GM21423 (cell line): Measurements from ENCODE around the gene LIMCH1.
"Not testable (repeated sequence)": the region's sequence is repeated elsewhere in the genome, so short reads cannot be mapped to it uniquely, and the experiment has no call there.

Experiments used
- ATAC-seq: cut with Tn5 transposase; IDR thresholded peaks from one replicate; pipeline ENCODE4 v1.9.1; 2021; ENCODE audit warnings: mild to moderate bottlenecking, moderate library complexity; ENCODE audit not compliant: unreplicated experiment

The LIMCH1 gene, protein sequence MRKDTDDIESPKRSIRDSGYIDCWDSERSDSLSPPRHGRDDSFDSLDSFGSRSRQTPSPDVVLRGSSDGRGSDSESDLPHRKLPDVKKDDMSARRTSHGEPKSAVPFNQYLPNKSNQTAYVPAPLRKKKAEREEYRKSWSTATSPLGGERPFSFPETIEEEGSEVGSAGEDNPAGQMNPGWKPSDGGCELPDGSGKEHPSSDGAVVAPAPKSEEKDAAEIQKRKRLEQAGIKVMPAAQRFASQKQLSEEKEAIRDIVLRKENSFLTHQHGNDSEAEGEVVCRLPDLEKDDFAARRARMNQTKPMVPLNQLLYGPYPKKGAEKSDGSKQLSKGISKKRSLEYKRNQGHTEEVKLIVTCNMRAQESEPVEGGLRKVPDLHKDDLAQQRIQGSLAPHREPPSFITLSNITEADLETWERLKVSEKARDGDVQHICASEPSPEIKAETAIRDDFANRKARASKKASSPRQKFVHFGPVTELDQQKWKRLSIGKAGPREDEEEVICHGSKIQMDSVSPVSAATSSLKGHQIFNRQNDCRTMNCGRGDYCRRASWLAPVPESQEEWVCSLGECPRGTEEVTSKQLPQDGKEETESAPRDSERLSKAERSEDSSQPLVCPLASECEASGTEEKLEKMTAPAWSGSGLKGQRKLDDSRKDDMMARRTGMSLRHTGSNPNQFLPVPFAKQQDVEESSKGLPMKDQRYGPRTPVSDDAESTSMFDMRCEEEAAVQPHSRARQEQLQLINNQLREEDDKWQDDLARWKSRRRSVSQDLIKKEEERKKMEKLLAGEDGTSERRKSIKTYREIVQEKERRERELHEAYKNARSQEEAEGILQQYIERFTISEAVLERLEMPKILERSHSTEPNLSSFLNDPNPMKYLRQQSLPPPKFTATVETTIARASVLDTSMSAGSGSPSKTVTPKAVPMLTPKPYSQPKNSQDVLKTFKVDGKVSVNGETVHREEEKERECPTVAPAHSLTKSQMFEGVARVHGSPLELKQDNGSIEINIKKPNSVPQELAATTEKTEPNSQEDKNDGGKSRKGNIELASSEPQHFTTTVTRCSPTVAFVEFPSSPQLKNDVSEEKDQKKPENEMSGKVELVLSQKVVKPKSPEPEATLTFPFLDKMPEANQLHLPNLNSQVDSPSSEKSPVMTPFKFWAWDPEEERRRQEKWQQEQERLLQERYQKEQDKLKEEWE (N-terminal part only)

DNA sequence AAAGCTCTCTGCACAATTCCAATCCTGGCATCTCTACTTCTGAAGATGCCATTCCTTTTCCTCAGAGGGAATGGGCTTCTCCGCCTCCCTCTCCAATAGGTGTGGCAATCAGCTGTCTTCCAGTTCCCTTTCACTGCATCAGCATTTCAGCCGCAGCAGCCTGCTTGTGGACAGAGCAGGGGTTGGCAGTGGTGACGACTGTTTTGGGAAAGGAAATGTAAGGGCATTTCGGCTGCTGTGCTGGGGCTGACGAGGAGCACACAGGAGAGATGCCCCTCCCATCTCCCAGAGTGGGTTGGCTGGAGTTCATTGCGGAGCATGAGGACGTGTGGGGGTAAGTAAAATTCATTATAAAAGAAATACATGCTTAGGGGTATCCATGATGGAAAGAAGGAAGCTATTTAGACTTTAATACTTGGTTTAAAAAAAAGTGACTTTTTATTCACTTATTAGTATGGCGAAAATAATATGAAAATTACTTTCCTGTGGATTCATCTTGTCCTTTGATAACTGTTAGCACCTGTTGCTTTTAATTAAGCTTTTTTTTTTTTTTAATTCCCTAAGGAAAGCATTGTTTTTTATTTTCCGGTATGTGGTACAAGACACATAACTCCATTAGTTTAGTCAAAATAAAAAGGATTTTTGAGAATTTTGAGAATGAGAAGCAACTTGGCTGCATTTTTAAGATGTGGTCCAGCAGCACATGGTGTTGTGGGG lies at the start of gene LIMCH1:
TSS of gene LIMCH1 (plus strand) at position 141 of the 717 bp plus-strand sequence. CDS start 67,839 bp downstream, outside the sequence.
- ATAC-seq: no peak

DNA sequence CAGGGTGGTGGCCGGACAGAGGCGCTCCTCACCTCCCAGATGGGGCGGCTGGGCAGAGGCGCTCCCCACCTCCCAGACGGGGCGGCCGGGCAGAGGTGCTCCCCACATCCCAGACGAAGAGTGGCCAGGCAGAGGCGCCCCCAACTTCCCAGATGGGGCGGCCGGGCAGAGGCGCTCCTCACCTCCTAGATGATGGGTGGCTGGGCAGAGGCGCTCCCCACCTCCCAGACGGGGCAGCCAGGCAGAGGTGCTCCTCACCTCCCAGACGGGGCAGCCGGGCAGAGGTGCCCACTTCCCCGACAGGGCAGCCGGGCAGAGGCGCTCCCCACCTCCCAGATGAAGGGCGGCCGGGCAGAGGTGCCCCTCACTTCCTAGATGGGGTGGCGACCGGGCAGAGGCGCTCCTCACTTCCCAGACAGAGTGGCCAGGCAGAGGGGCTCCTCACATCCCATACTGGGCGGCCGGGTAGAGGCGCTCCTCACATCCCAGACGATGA lies 46.8 kb upstream of the LIMCH1 start:
- ATAC-seq: not testable (repeated sequence)

DNA sequence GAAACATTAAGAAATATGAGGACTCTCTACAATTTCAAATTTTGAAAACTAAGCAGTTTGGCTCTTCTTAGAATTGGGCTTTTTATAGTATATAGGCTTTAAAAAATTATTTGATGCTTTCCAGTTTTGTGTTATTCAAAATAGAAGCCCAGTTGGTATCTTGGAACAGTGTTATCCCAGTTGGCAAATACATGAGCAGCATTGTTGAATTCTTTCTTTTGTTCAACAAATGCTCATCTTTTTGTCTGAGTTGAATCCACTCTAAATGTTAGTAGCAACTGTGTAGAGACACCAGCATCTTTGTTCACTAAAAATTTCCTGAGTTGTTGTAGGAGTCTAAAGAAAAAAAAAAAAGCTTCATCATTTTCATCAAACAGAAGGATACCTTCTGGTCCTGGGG lies 41.0 kb upstream of the LIMCH1 start:
- no peak for ATAC-seq

DNA sequence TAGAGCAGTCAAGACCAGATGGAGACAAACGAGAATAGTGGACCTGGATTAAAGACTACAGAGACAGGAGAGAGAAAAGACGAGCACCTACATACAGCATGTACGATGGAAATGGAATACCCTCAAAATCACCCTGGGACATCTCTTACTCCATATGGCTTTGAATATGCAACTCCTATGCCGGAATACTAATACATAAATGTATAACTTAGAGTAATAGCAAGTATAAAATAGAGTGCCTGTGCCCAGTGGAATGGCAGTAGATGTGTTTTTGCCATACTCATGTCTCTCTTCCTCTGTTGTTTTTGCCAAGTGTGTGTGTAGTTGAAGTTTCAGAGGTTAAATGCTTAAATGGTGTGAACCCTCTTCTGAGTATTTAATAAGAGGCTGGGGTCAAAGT lies 39.8 kb upstream of the LIMCH1 start:
- ATAC-seq: no peak

DNA sequence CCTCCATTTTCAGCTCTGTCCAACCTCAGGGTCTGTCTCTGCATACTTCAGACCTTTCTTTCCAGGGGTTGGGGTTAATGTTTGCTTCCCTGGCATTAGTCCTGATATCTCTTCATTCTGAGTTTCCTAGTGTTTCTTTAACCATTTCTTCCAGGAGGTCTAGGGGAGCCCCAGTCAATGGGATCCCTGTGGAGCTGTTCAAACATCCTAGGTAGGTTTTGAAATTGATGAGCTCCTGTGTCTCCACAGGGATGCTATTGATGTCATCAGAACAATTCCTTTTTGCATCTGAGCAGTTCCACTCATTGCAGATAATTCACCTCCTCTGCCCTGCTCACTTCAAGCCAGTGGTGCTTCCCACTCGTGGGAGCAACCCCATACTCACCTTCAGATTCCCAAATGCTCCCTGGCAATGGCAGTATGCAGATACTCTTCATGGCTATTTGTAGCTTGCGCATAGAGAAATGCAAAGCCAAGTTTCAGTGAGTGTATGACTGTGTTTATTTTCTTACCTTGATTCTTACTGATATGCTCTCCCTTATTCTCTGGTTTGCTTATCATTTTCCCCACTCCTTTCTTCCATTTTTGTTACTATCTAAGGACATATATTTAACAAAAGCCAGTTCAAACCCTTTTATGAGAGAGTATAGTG lies 33.7 kb upstream of the LIMCH1 start:
- ATAC-seq: no peak

DNA sequence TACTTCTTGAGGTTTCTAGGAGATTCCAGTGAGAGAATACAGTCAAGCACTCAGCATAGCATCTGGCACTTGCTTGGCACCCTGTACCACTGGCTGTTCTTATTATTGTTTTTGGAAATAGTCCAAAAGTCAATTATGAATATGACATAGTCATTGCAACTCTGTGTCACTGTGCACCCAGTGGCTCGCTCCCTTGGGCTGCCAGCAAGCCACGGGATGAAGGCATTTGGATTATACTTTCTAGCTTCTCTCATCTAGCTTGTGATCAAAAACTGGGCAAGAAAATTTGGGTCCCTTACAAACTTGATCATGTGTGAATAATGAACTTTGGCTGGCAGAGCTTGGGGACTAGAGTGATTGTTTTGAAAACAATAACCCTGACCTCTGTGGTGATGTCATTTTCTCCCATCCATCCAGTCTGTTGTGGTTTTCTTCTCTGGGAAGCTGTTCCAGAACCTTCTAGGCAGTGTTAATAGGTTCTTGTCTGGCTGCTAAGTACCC lies 32.7 kb upstream of the LIMCH1 start:
- ATAC-seq: no peak

DNA sequence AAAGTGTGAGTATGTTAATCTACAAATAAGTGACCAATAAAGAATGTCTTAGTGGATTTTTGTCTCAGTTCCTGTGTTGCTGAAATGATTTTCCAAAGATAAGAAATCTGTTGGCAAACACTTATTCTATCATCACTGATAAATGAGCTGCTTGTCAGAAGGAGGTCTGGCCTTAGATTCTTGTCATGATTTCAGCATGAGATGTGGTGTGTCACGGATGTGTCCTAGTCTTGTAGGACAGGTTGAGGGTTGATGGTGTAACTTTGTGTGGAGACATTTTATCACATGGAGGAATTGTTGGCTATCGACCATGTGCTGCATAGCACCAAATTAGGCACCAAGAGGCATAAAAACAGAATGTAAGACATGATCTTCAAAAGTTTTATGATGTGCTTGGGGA lies 31.8 kb upstream of the LIMCH1 start:
- no peak for ATAC-seq

DNA sequence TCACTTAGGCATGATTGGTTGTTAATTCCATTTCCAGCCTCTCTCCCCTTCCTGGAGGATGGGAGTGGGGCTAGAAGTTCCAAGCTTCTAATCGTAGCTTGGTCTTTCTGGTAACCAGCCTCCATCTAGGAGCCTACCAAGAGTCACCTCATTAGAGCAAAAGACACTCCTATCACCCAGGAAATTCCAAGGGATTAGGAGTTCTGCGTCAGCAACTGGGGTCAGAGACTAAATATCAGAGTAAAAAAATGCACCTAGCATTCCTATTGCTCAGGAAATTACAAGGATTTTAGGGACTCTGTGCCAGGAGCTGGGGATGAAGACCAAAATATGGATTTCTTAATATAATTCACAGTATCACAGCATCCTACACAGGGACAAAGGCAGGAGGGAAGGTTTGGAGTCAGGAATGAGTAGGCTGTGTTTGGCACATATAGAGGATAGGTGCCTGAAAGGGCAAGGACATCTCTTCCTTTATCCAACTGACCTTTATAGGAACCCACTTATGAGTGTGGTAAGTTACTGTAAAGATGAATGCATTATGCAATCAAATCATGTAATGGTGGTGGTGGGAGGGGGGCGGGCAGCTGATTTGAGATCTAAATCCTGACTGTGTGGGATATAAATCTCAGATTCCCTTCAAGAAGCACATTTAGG lies 30.5 kb upstream of the LIMCH1 start:
- no peak for ATAC-seq

DNA sequence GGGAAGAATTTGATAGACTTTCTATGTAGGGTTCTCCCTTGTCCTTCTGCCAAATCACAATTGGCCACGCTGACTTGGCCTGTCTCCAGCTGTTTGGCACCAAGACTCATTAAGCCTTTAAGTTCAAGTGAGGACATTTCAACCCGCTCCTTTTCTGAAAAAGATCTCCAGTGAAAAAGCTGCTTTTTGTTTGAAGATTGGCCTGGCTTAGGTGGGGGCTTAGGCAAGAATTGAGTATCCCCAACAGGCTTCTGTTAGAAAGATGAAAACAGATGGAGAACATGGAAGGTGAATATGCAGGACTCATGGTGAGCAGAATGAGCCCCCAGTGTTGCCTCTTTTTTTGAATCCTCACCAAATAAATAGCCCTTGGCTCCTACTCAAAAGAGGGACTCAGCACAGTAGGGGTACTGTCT lies 28.5 kb upstream of the LIMCH1 start:
- ATAC-seq: no peak

DNA sequence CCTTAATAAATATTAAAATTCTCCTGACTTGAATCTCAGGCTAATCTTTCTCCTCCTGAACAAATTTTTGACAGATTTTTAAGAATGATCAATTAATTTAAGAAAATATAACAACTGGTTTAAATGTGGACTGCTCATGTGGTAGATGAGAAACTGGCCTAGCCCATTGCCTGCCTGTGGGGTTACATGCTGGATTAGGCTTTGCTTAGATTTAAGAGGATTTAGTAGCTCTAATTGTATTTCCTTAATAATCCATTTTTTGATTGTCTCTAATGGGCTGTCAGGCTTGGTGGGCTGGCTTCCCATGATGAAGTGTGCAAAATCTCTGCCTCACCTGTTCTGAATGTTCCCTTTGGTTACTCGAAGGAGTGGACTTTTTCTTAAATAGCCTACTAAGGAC lies 27.8 kb upstream of the LIMCH1 start:
- ATAC-seq: no peak

DNA sequence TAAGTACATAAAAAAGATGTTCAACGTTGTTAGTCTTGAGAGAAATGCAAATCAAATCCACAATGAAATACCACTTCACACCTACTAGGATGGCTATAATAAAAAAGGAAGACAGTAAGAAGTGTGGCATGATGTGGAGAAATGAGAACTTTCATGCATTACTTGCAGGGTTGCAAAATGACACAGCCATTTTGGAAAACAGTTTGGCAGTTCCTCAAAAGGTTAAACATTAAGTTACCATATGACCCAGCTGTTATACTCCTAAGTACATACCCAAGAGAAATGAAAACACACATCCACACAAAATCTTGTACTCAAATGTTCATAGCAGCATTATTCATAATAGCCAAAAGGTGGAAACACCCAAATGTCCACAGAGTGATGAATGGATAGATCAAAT lies 25.8 kb upstream of the LIMCH1 start:
- no peak for ATAC-seq

DNA sequence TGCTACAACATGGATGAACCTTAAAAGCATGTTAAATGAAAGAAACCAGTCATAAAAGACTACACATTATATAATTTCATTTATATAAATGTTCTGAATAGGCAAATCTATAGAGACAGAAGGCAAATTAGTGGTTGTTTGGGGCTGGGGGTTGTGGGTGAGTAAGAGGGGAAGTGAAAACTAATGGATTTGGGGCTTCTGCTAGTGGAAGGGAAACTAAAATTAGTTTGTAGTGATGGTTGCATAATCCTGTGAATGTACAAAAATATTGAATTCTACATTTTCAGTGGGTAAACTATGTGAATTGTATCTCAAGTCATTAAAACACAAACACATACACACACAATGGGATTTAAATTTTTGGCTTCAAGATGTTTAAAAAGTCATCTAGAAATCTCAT lies 25.4 kb upstream of the LIMCH1 start:
- no peak for ATAC-seq

DNA sequence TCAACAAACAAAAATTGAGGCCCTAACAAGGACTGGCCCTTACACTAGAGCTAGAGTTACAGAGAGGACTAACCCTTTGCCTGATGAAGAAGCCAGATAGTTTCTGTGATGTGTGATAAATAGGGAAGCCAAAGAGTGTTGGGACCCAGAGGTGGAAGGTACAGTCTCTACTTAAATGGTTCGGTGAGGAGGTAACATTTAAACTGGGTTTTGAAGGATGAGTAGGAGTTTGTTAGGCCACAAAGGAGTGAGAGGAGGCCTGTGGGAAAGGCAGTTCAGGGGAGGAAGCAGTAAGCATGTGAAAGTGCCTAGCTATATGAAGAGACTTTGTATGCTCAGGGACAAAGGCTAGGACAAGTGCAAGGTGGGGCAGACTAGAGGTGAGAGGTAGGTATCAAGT lies 23.8 kb upstream of the LIMCH1 start:
- ATAC-seq: no peak

DNA sequence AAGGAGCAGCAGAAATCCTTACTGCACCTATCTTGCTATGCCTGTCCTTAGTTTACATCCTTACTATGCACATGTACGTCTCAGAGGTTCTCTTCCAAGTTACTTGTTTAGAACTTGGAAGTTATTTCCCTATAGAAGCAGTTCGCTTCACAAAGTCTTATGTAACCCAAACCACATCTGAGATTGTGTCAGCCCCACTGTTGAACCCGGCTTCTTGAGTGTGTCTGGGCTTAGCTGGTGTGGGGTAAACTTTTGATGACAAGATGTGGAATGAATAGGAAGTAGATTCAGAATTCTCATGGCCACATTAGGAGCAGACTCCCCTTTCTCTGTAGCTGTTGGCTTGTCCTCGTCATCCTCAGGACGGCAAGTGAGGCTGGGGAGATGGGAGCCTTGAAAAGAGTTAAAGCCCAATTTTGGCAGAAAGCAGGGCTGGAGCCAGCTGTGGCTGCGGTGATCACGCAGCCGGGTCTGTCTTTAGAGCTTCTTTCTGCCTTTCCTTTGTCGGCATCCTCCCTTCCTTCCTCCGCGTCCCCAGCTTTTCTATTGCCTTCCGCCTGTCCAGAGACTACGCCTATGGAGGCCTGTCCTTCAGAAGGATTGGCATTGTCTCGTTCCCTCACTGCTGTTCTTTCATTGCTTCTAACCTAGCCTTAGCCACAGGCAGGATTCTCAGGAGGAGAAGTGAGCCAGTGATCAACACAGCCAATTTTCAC lies 23.0 kb upstream of the LIMCH1 start:
- no peak for ATAC-seq

DNA sequence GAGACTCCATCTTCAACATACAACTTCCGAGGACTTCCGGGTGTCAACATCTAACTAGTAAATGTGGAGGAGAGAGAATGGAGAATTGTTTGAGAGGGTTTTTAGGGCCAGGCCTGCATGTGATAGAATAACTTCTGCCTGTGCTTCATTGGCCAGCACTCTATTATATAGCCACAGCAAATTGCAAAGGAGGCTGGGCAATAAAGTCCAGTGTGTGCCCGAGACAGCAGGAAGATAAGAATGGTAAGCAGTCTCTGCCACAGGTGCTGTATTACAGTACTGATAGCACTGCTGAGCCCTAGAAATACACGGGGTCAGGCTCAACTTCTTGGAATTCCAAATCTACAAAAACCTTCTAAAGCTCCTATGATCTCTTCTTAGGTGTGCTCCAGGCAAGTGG lies 20.8 kb upstream of the LIMCH1 start:
- ATAC-seq: no peak

DNA sequence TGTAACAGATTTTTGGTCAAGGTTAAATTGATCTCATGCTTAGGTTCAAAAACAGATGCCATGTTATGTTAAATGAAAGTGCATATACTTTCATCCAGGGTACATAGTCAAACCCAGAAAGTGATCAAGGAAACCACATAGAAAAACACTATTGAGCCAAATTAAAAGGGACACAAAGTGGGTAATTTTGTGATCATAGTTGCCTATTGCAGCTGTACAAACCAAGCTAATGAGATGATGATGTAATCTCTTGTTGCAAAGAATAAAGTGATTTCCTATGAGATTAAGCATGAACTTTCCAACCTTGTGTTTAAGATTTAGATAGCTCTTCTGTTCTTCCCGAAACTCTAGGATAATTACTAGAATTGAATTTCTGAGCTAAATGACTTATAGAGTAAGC lies 20.2 kb upstream of the LIMCH1 start:
- ATAC-seq: no peak

DNA sequence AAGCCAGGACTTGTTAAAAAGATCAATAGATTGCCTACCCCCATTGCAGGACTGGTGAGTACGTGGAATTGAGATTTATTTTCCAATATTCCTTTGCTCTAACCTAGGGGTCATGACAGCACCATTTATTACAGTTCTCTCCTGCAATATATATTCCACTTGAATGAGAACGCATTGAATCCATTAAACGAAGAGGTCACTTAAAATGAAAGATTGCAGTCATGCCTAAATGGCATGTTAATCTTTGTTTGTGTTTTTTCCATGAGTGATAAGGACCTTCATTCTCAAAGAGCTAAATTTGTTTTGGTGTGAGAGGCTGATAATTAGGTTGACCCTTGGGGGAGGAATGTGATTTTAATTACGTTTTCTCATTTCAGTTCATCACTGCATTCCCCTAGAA lies 13.5 kb upstream of the LIMCH1 start:
- ATAC-seq: no peak

DNA sequence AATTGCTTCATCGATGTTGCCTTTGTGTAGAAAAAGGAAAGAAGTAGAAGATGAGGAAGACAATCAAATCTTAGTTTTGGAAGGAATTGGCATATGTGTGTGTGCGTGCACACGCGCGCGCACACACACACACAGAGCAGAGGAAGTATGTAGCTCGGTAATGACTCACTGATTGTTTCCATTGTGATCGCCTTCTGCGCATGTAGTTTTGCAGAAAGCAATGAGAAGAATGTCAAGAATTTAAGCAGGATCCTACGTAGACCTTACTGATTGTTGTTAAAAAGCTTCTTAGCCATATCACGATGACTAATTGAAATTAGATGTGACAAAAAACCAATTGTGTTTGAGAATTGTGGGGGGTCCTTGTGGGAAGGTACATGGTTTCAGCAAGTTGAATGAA lies 12.8 kb upstream of the LIMCH1 start:
- ATAC-seq: no peak

DNA sequence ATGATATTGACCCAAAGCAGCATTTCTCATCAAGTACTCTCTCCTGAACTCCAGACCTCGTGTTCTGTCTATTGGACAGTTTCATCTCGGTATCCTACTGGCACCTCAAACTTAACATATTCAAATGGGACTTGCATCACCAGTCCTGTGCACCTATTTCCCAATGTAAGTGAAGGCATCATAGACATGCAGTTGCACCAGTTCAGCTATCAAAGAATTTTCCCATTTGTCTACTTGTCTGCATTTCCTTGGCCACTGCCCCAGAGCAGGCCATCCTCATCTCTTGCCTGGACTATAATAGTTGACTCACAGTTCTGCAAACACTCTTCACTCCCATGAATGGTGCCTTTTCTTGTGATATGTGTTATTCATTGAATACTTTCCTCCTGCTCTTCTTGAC lies 11.3 kb upstream of the LIMCH1 start:
- no peak for ATAC-seq
